HepG2 (cell line): ENCODE measurements around the gene PRKN. TPM values are rescaled to one million over a fixed set of nuclear protein-coding genes. Genes with fewer than 3 reads are reported as not detected.

Experiments used
- KAT7 ChIP-seq: IDR thresholded peaks from 2 replicates; pipeline ENCODE4 v1.6.1; 2018; ENCODE audit warnings: borderline replicate concordance, missing compliant biosample characterization
- NCOA1 ChIP-seq: sonication (generic); formaldehyde crosslinking; IDR thresholded peaks from 2 replicates; pipeline ENCODE4 v1.9.0; 2021; ENCODE audit warnings: missing genetic modification reagents
- PRDM10 ChIP-seq: sonication (generic); formaldehyde crosslinking; IDR thresholded peaks from 2 replicates; pipeline ENCODE4 v1.4.0; 2020; ENCODE audit warnings: low read depth, missing genetic modification reagents
- SMAD3 ChIP-seq: sonication (generic); formaldehyde crosslinking; IDR thresholded peaks from 2 replicates; pipeline ENCODE4 v1.4.0; 2020; ENCODE audit warnings: missing genetic modification reagents
- ZBTB26 ChIP-seq: IDR thresholded peaks from 2 replicates; pipeline ENCODE4 v1.6.1; 2016; ENCODE audit warnings: missing compliant biosample characterization, missing genetic modification reagents, borderline replicate concordance
- ZFP37 ChIP-seq: sonication (generic); formaldehyde crosslinking; IDR thresholded peaks from 2 replicates; pipeline ENCODE4 v1.4.0; 2020; ENCODE audit warnings: missing genetic modification reagents, borderline replicate concordance
- ZMYM2 ChIP-seq: sonication (generic); formaldehyde crosslinking; IDR thresholded peaks from 2 replicates; pipeline ENCODE4 v1.8.0; 2022; ENCODE audit warnings: mild to moderate bottlenecking, missing genetic modification reagents
- ZNF234 ChIP-seq: sonication (generic); formaldehyde crosslinking; conservative IDR thresholded peaks from 2 replicates; pipeline ENCODE4 v1.5.1; 2020; ENCODE audit warnings: mild to moderate bottlenecking, missing genetic modification reagents
- ZNF292 ChIP-seq: sonication (generic); formaldehyde crosslinking; IDR thresholded peaks from 2 replicates; pipeline ENCODE4 v1.8.1; 2022; ENCODE audit warnings: mild to moderate bottlenecking, low read depth, missing genetic modification reagents, borderline replicate concordance
- polyA plus RNA-seq, 8 experiments: library from polyadenylated mRNA; depleted of rRNA in 3 of 8; stranded (reverse) in 7 of 8; unstranded in 1 of 8; fragments of >200 nt; fragmentation: Illumina TruSeq in 4 of 8; extraction: Trizol in 4 of 8; gene quantifications; 2 replicates each; pipeline versions ENCODE4 v1.2.1 to v1.2.3, GENCODE V29; 2011 to 2016; ENCODE audit warnings: low read depth in 4 of 8, missing spikeins in 1 of 8, mixed read lengths in 1 of 8; ENCODE audit not compliant: insufficient read depth in 1 of 8
- total RNA-seq, 5 experiments: library from RNA; depleted of rRNA; stranded (reverse); fragments of >200 nt; fragmentation: Illumina TruSeq; extraction: Trizol; gene quantifications; 2 replicates each; pipeline ENCODE4 v1.2.3, GENCODE V29; 2016; ENCODE audit warnings: low read depth in 1 of 5
- TF ChIP-seq, protein P1 (sequence below): sonication (generic); formaldehyde crosslinking; IDR thresholded peaks from 2 replicates; pipeline ENCODE4 v1.5.1; 2020; ENCODE audit warnings: missing genetic modification reagents, mild to moderate bottlenecking, borderline replicate concordance

PRKN gene
- total and polyA plus RNA-seq, 2 of the 13 experiments (the other 11 are each of a cell fraction or from before 2014, with no cell fraction given) = 0.31 to 0.44 TPM

DNA sequence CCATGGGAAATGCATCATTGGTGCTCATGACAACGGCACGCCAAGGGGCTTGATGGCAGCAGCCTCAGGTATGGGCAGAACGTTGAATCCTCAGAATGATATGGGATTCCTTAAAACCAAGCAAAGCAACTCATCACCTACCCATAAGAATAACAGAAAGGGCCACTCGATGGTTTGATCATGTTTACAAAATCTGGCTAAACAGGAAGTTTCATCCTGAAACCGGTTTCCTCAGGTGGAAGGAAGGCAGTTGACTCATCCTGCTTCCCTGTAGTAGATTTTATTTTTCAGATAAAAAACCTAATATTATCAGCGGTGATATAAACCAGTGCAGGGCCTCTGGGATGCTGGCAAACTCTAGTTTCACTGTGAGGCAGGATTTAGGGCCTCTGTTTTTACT is 1316.8 kb downstream of the PRKN start (continued):
- TF ChIP-seq ZBTB26 (CRISPR knock-in tag) = no peak
- no peak for TF ChIP-seq ZMYM2
- TF ChIP-seq ZNF234 (CRISPR knock-in tag) = no peak
- no peak for TF ChIP-seq KAT7 (CRISPR knock-in tag)
- TF ChIP-seq, protein P1, sequence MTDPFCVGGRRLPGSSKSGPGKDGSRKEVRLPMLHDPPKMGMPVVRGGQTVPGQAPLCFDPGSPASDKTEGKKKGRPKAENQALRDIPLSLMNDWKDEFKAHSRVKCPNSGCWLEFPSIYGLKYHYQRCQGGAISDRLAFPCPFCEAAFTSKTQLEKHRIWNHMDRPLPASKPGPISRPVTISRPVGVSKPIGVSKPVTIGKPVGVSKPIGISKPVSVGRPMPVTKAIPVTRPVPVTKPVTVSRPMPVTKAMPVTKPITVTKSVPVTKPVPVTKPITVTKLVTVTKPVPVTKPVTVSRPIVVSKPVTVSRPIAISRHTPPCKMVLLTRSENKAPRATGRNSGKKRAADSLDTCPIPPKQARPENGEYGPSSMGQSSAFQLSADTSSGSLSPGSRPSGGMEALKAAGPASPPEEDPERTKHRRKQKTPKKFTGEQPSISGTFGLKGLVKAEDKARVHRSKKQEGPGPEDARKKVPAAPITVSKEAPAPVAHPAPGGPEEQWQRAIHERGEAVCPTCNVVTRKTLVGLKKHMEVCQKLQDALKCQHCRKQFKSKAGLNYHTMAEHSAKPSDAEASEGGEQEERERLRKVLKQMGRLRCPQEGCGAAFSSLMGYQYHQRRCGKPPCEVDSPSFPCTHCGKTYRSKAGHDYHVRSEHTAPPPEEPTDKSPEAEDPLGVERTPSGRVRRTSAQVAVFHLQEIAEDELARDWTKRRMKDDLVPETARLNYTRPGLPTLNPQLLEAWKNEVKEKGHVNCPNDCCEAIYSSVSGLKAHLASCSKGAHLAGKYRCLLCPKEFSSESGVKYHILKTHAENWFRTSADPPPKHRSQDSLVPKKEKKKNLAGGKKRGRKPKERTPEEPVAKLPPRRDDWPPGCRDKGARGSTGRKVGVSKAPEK (CRISPR knock-in tag) = no peak
- no peak for TF ChIP-seq ZFP37 (CRISPR knock-in tag)
- TF ChIP-seq ZNF292 (CRISPR knock-in tag) = no peak
- TF ChIP-seq NCOA1 (CRISPR knock-in tag) = no peak
- no peak for TF ChIP-seq PRDM10 (CRISPR knock-in tag)
- no peak for TF ChIP-seq SMAD3 (CRISPR knock-in tag)
- TF ChIP-seq, all 625 proteins: peak for 0
